OCI-LY1 (cell line): ENCODE data around the gene PEBP1.

Experiments
- H2AFZ ChIP-seq: fragments of 200-600 bp; sonication (generic), shearing (Covaris generic); 2 replicates; pipeline ENCODE4 v1.6.0; 2014; ENCODE audit warnings: antibody characterized with exemption, mild to moderate bottlenecking, low read length
- H3F3A ChIP-seq: fragments of 200-600 bp; sonication (generic), shearing (Covaris generic); 2 replicates; pipeline ENCODE4 v1.6.0; 2014; ENCODE audit warnings: mild to moderate bottlenecking, antibody characterized with exemption, low read length, moderate library complexity; ENCODE audit not compliant: insufficient read depth
- H3K27ac ChIP-seq: fragments of 200-600 bp; sonication (generic); 2 replicates; pipeline ENCODE4 v1.5.1; 2014; ENCODE audit warnings: low read length, mixed run types, mild to moderate bottlenecking, low read depth; ENCODE audit not compliant: poor library complexity, severe bottlenecking
- H3K27me3 ChIP-seq: fragments of 200-600 bp; sonication (generic); 2 replicates; pipeline ENCODE4 v1.6.0; 2014; ENCODE audit warnings: antibody characterized with exemption, mild to moderate bottlenecking, low read length, moderate library complexity; ENCODE audit not compliant: insufficient read depth
- H3K36me3 ChIP-seq: fragments of 200-600 bp; sonication (generic); 2 replicates; pipeline ENCODE4 v1.6.1; 2014; ENCODE audit warnings: mild to moderate bottlenecking, antibody characterized with exemption, low read length, moderate library complexity, mixed read lengths; ENCODE audit not compliant: insufficient read depth
- H3K4me1 ChIP-seq: fragments of 200-600 bp; sonication (generic); 2 replicates; pipeline ENCODE4 v1.5.1; 2014; ENCODE audit warnings: mild to moderate bottlenecking, low read length, moderate library complexity; ENCODE audit not compliant: insufficient read depth, severe bottlenecking
- H3K4me2 ChIP-seq: fragments of 200-600 bp; sonication (generic), shearing (Covaris generic); 2 replicates; pipeline ENCODE4 v1.6.1; 2014; ENCODE audit warnings: low read length
- H3K4me3 ChIP-seq: fragments of 200-600 bp; sonication (generic); 2 replicates; pipeline ENCODE4 v1.5.1; 2014; ENCODE audit warnings: low read length, low read depth, mild to moderate bottlenecking, mixed read lengths; ENCODE audit not compliant: poor library complexity, severe bottlenecking
- H3K79me2 ChIP-seq: fragments of 200-600 bp; shearing (Covaris generic); 2 replicates; pipeline ENCODE4 v1.6.1; 2016; ENCODE audit warnings: mixed run types, low read length, mixed read lengths; ENCODE audit not compliant: insufficient read depth
- H3K9ac ChIP-seq: fragments of 200-600 bp; sonication (generic), shearing (Covaris generic); 2 replicates; pipeline ENCODE4 v1.6.1; 2014; ENCODE audit warnings: mild to moderate bottlenecking, low read length, mixed read lengths
- H3K9me2 ChIP-seq: fragments of 200-600 bp; sonication (generic), shearing (Covaris generic); 2 replicates; pipeline ENCODE4 v1.6.1; 2014; ENCODE audit warnings: low read depth, mild to moderate bottlenecking, low read length, mixed read lengths
- H3K9me3 ChIP-seq: fragments of 200-600 bp; shearing (Covaris generic); 2 replicates; pipeline ENCODE4 v1.6.1; 2014; ENCODE audit warnings: low read length, mixed read lengths
- H4K20me1 ChIP-seq: fragments of 200-600 bp; sonication (generic), shearing (Covaris generic); 2 replicates; pipeline ENCODE4 v1.6.0; 2016; ENCODE audit warnings: mild to moderate bottlenecking, low read length; ENCODE audit not compliant: insufficient read depth
- CTCF ChIP-seq: fragments of 200-600 bp; sonication (generic), shearing (Covaris generic); IDR thresholded peaks from 2 replicates; pipeline ENCODE4 v1.5.1; 2017; ENCODE audit warnings: mild to moderate bottlenecking, antibody characterized with exemption, low read length, moderate library complexity, mixed read lengths
- EZH2 ChIP-seq: fragments of 200-600 bp; sonication (generic), shearing (Covaris generic); IDR thresholded peaks from 2 replicates; pipeline ENCODE4 v1.8.0; 2017; ENCODE audit warnings: borderline replicate concordance, mixed run types, mild to moderate bottlenecking, antibody characterized with exemption, low read length, moderate library complexity, mixed read lengths

The PEBP1 gene

GRCh38 chr12:118098401-118098800 is 37.5 kb upstream of the PEBP1 start:
- H3K4me1 ChIP-seq: no peaks in the 10 kb centered on the region

GRCh38 chr12:118098911-118099671 is 36.8 kb upstream of the PEBP1 start:
- Histone ChIP-seq H3F3A (no peaks in the 10 kb centered on the region), H3K4me3 (no peak overlapping the region), H3K9me2 (no peaks in the 10 kb centered on the region), H3K9me3 (no peaks in the 10 kb centered on the region), H3K27ac (no peak overlapping the region), H3K27me3 (no peaks in the 10 kb centered on the region), H2AFZ (no peak overlapping the region), H3K4me1 (peaks cover 5% of the 10 kb centered on the region), H3K9ac (no peak overlapping the region), H3K79me2 (no peaks in the 10 kb centered on the region), H3K36me3 (no peaks in the 10 kb centered on the region), H3K4me2 (no peak overlapping the region), H4K20me1 (no peaks in the 10 kb centered on the region)
- TF ChIP-seq EZH2 (no peak), CTCF (no peak)

More at GRCh38 chr12:118098401-118098800, 37.5 kb upstream of the PEBP1 start:
- Histone ChIP-seq H3K4me2 (no peak overlapping the region), H4K20me1 (no peaks in the 10 kb centered on the region), H3K36me3 (no peaks in the 10 kb centered on the region), H2AFZ (no peak overlapping the region), H3K9ac (no peak overlapping the region), H3K79me2 (no peaks in the 10 kb centered on the region), H3K9me2 (no peaks in the 10 kb centered on the region), H3K9me3 (no peaks in the 10 kb centered on the region), H3K4me3 (no peak overlapping the region), H3K27ac (no peak overlapping the region), H3K27me3 (no peaks in the 10 kb centered on the region), H3F3A (no peaks in the 10 kb centered on the region)
- TF ChIP-seq CTCF (no peak), EZH2 (no peak)

GRCh38 chr12:118101051-118101450 is 34.9 kb upstream of the PEBP1 start:
- H2AFZ ChIP-seq: no peak overlapping the region
- no peak overlapping the region for H3K9ac ChIP-seq
- no peaks in the 10 kb centered on the region for H3K79me2 ChIP-seq
- no peak overlapping the region for H3K4me3 ChIP-seq
- no peaks in the 10 kb centered on the region for H3K9me2 ChIP-seq
- H3K27ac ChIP-seq: no peak overlapping the region
- no peak overlapping the region for H3K4me2 ChIP-seq
- H3K36me3 ChIP-seq: no peaks in the 10 kb centered on the region
- no peaks in the 10 kb centered on the region for H3F3A ChIP-seq
- peaks cover 7% of the 10 kb centered on the region for H3K4me1 ChIP-seq
- no peaks in the 10 kb centered on the region for H4K20me1 ChIP-seq
- TF ChIP-seq EZH2: no peak
- no peak for TF ChIP-seq CTCF
- H3K27me3 ChIP-seq: no peaks in the 10 kb centered on the region
- H3K9me3 ChIP-seq: no peaks in the 10 kb centered on the region
